Smooth muscle cell (in vitro differentiated cells): ENCODE measurements around the gene ATP8A2. TPM values are rescaled to one million over a fixed set of nuclear protein-coding genes. Genes with fewer than 3 reads are reported as not detected.

Experiments
- DNase-seq: peaks from one replicate; lab custom pipeline; 2025; ENCODE audit not compliant: unreplicated experiment; lab: John Stamatoyannopoulos, UW
- H2AFZ ChIP-seq: fragments of 200-600 bp; sonication (generic); 2 replicates; pipeline ENCODE4 v1.6.0; 2016; ENCODE audit warnings: antibody characterized with exemption, low read depth, mild to moderate bottlenecking
- H3F3A ChIP-seq: fragments of 200-600 bp; sonication (generic); 2 replicates; pipeline ENCODE4 v1.6.0; 2017; ENCODE audit warnings: antibody characterized with exemption, low read depth
- H3K27ac ChIP-seq: fragments of 200-600 bp; sonication (generic); 2 replicates; pipeline ENCODE4 v1.5.1; 2016; ENCODE audit warnings: low read depth, mild to moderate bottlenecking
- H3K27me3 ChIP-seq: fragments of 200-600 bp; sonication (generic); 2 replicates; pipeline ENCODE4 v1.6.1; 2016; ENCODE audit warnings: low read depth, mild to moderate bottlenecking
- H3K36me3 ChIP-seq: fragments of 200-600 bp; sonication (generic); 2 replicates; pipeline ENCODE4 v1.5.1; 2016; ENCODE audit warnings: low read depth
- H3K4me1 ChIP-seq: fragments of 200-600 bp; sonication (generic); 2 replicates; pipeline ENCODE4 v1.5.1; 2016; ENCODE audit warnings: low read depth
- H3K4me2 ChIP-seq: fragments of 200-600 bp; sonication (generic); 2 replicates; pipeline ENCODE4 v1.6.0; 2016; ENCODE audit warnings: mild to moderate bottlenecking
- H3K4me3 ChIP-seq: fragments of 200-600 bp; sonication (generic); 2 replicates; pipeline ENCODE4 v1.5.1; 2016; ENCODE audit warnings: mild to moderate bottlenecking
- H3K79me2 ChIP-seq: fragments of 200-600 bp; sonication (generic); 2 replicates; pipeline ENCODE4 v1.6.0; 2016; ENCODE audit warnings: low read depth, mild to moderate bottlenecking
- H3K9ac ChIP-seq: fragments of 200-600 bp; sonication (generic); 2 replicates; pipeline ENCODE4 v1.6.0; 2016; ENCODE audit warnings: low read depth
- H3K9me3 ChIP-seq: fragments of 200-600 bp; sonication (generic); replicated peaks from 2 replicates; pipeline ENCODE4 v1.5.1; 2016; ENCODE audit warnings: low read depth
- H4K20me1 ChIP-seq: fragments of 200-600 bp; sonication (generic); 2 replicates; pipeline ENCODE4 v1.6.0; 2016; ENCODE audit warnings: low read depth
- WGBS: methylation state at CpG from one replicate; pipeline ENCODE4 v1.1.7; 2016; ENCODE audit warnings: low lambda C conversion rate; 5-methylcytosine and 5-hydroxymethylcytosine counted together
- polyA plus RNA-seq: library from polyadenylated mRNA; unstranded; fragments of >200 nt; fragmentation: Nextera tagmentation; extraction: Ambion mirVana; gene quantifications from 2 replicates; pipeline ENCODE4 v1.2.1, GENCODE V29; 2016
- total RNA-seq: library from RNA; depleted of rRNA; stranded (reverse); fragments of >200 nt; gene quantifications from 2 replicates; pipeline ENCODE4 v1.2.3, GENCODE V29; 2014
- TF ChIP-seq, protein P1 (sequence below): fragments of 200-600 bp; sonication (generic); IDR thresholded peaks from 2 replicates; pipeline ENCODE4 v1.5.1; 2017; ENCODE audit warnings: borderline replicate concordance, mild to moderate bottlenecking, antibody characterized with exemption; ENCODE audit not compliant: insufficient read depth, poor library complexity, severe bottlenecking

ATP8A2 gene
- total and polyA plus RNA-seq, 2 experiments from 2014 or later = under 0.01 to 0.06 TPM

DNA sequence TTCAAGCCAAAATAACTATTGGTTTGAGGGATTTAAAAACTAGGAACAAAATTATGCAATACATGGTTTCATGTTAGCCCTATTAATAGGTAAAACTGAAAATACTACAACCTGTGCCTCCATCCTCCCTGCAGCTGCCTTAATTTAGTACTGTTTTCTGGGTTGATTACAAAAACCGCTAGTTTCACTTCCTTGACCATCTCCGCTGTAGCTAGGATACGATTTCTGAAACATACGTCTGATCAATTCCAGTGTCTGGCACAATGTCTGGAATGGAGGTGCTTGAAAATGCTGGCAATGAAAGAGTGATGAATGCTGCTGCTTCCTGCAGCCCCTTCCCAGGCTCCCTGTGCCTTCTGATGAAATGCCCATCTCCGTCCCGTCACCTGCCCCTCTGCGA is 406.6 kb downstream of the ATP8A2 start:
- Histone ChIP-seq H3K4me3 (no peak overlapping the region), H4K20me1 (no peaks in the 10 kb centered on the region), H3K79me2 (no peaks in the 10 kb centered on the region), H3K4me1 (peaks cover 9% of the 10 kb centered on the region), H3K27me3 (no peaks in the 10 kb centered on the region), H2AFZ (no peak overlapping the region), H3F3A (no peaks in the 10 kb centered on the region), H3K27ac (no peak overlapping the region), H3K9ac (no peak overlapping the region), H3K36me3 (no peaks in the 10 kb centered on the region), H3K4me2 (no peak overlapping the region), H3K9me3 (no peaks in the 10 kb centered on the region)
- 89% methylated on average over 7 of the region's 7 CpGs for WGBS
- no peak for DNase-seq
- TF ChIP-seq, protein P1, sequence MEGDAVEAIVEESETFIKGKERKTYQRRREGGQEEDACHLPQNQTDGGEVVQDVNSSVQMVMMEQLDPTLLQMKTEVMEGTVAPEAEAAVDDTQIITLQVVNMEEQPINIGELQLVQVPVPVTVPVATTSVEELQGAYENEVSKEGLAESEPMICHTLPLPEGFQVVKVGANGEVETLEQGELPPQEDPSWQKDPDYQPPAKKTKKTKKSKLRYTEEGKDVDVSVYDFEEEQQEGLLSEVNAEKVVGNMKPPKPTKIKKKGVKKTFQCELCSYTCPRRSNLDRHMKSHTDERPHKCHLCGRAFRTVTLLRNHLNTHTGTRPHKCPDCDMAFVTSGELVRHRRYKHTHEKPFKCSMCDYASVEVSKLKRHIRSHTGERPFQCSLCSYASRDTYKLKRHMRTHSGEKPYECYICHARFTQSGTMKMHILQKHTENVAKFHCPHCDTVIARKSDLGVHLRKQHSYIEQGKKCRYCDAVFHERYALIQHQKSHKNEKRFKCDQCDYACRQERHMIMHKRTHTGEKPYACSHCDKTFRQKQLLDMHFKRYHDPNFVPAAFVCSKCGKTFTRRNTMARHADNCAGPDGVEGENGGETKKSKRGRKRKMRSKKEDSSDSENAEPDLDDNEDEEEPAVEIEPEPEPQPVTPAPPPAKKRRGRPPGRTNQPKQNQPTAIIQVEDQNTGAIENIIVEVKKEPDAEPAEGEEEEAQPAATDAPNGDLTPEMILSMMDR = no peak

DNA sequence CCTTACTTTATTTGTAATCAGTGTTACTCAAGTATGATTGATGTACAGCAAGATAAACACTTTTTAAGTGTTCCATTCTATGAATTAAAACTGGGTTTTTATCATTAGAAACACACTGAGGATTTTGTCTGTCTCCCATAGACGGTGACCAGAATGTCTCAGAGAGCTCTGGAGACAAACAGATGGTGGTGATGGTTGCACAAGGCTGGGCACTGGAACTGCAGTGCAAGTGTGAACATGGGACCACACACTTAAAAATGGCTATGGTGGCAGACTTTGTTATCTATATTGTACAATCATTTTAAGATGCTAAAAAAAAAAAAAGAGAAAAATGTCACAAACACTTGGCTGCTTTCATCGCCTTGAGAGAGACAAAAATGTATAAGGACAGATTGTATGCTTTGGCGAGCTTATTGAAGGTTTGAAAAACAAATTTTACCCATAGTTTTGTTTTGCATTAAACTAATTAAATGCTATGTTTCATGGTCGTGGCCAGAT is 407.1 kb downstream of the ATP8A2 start:
- Histone ChIP-seq H3K4me1 (peaks cover 9% of the 10 kb centered on the region), H3K36me3 (no peaks in the 10 kb centered on the region), H2AFZ (no peak overlapping the region), H3K4me3 (no peak overlapping the region), H3K79me2 (no peaks in the 10 kb centered on the region), H3K27ac (no peak overlapping the region), H3K9ac (no peak overlapping the region), H3F3A (no peaks in the 10 kb centered on the region), H3K4me2 (no peak overlapping the region), H3K9me3 (no peaks in the 10 kb centered on the region), H4K20me1 (no peaks in the 10 kb centered on the region), H3K27me3 (no peaks in the 10 kb centered on the region)
- DNase-seq = no peak
- TF ChIP-seq, protein P1 = no peak
- 72% methylated on average over 4 of the region's 4 CpGs for WGBS

DNA sequence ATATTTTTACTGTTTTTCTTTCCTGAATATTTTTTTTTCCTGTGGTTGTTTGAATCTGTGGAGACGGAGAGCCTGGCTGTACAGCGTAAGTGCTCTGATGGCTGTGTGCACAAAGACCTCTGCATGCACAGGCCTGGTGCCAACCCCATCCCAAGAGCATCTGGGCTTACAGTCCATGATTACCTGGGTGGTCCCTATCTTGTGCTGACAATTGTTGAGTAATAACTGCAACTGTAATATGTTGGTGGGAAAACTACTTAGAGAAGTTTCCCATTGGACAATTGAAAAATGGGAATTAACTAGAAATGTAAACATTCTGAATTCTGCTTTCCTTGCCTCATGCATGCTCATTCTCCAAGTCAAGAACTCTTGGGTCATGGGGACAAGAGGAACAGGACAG is 411.3 kb downstream of the ATP8A2 start:
- TF ChIP-seq, protein P1 = no peak
- H3K9ac ChIP-seq = no peak overlapping the region
- H3F3A ChIP-seq = no peaks in the 10 kb centered on the region
- no peaks in the 10 kb centered on the region for H3K27me3 ChIP-seq
- no peaks in the 10 kb centered on the region for H3K79me2 ChIP-seq
- H3K4me3 ChIP-seq = no peak overlapping the region
- WGBS = 97% methylated on average over 2 of the region's 2 CpGs
- no peak for DNase-seq
- no peaks in the 10 kb centered on the region for H4K20me1 ChIP-seq
- no peak overlapping the region for H2AFZ ChIP-seq
- no peak overlapping the region for H3K27ac ChIP-seq
- no peaks in the 10 kb centered on the region for H3K4me1 ChIP-seq
- H3K36me3 ChIP-seq = no peaks in the 10 kb centered on the region
- no peaks in the 10 kb centered on the region for H3K9me3 ChIP-seq
- no peak overlapping the region for H3K4me2 ChIP-seq

DNA sequence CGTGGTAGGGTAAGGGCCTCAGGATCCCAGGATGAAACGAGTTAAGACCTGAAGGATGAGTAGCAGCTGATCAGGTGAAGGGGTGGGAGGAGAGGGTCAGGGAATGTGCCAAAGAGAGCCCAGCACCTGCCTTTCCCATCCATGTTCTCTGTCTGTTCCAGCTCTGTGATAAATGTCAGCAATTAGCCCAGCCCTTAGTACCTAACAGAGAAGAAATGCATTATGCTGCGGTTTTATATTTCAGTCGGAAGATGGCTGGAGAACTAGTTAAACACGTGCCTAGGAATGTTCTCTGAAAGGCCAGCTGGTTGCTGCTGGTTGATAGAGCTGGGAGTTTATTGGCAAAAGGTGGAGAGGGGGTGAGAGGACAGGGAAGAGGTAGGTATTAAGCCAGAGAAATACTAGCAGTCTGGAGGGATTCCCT is 411.8 kb downstream of the ATP8A2 start:
- H3K27ac ChIP-seq = no peak overlapping the region
- no peak overlapping the region for H3K9ac ChIP-seq
- no peak overlapping the region for H2AFZ ChIP-seq
- 77% methylated on average over 5 of the region's 5 CpGs for WGBS
- no peaks in the 10 kb centered on the region for H3K79me2 ChIP-seq
- H3F3A ChIP-seq = no peaks in the 10 kb centered on the region
- no peak overlapping the region for H3K4me3 ChIP-seq
- H3K27me3 ChIP-seq = no peaks in the 10 kb centered on the region
- no peaks in the 10 kb centered on the region for H3K9me3 ChIP-seq
- no peaks in the 10 kb centered on the region for H3K4me1 ChIP-seq
- TF ChIP-seq, protein P1 = no peak
- H4K20me1 ChIP-seq = no peaks in the 10 kb centered on the region
- no peak overlapping the region for H3K4me2 ChIP-seq
- no peaks in the 10 kb centered on the region for H3K36me3 ChIP-seq
- DNase-seq = no peak
